KBM-7 (cell line): Measurements from ENCODE around the gene GALNT14.

Experiments
- DNase-seq: peaks from one replicate; pipeline ENCODE4 v3.0.0-alpha.2; 2015
- in situ Hi-C: fragments of 300-500 bp; cut with MboI; formaldehyde crosslinking; loops from 2 replicates; pipeline ENCODE4 v1.14.3; 2020; ENCODE audit warnings: low sequenced_read_pairs, low pct_unique_long_range_greater_than_20kb, mixed read lengths

GALNT14 gene

DNA sequence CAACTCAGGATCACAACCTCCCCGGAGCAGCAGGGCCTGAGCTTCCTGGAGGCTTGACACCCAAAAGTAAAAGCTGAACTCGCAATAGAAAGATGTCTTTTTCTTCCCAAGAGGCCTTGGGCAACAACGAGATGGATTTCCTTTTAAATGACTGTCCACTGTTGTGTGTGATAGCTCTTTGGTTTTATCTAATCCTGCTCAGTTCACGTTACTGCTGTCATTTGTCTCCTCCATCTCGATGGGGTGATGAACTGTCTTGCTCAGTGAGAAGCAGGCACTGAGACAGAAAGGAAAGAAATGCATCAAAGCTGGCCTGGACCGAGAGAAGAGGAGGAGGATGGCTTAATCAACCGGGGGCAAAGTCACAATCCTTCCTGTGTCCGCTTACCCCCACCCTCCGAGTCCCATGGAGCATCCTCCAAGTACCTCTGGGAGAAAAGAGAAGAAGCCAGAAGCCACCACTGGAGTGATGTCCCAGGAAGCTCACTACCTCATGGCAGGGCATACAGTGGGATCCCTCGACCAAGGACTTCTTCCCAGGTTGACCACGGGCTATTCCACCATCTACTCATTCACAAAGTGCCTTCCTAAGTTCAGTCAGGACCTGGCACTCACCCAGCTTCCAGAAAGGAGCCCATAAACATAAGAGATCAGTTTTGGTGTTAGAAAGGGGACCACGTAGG, 68.5 kb downstream of the GALNT14 start:
- DNase-seq: no peak
- in situ Hi-C loops: no loop called here

DNA sequence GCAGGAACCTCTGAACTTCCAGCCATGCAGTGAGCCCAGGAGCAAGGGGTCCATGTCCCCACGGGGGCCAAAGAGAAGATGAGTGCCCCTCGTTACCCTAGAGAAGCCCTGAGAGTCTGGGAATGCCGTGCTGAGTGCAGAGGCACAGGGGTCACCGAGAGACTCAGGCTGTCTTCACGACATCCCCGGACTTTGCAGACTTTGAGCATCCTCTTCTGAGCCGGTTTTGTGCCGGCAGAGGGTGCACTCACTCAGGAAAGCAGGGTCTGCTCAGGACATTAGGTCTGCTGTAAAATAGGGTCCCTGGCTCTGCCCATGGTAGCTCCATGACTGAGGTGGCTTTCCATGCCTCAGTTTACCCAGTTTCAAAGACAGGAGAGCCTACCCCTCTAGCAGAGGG, 71.0 kb downstream of the GALNT14 start:
- in situ Hi-C loops: no loop called here
- DNase-seq: no peak

DNA sequence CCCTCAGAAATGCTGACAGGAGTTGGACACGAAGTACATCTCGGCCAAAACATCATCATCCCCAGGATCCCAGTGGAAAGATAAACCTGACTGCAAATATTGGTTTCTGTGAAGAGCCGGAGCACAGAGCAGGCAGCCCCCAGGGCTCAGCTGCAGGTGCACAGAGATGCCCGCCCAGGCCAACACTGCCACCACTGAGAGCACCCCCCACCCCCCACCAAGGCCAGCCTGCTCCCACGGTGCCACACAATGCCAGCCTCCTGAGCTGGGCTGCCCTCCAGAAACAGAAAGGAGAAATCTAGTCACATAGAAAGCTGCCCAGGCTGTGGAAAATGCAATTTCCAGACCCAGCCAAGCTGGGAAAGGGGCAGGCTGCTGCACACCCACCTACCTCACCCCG, 71.7 kb downstream of the GALNT14 start:
- in situ Hi-C loops: no loop called here
- DNase-seq: no peak

DNA sequence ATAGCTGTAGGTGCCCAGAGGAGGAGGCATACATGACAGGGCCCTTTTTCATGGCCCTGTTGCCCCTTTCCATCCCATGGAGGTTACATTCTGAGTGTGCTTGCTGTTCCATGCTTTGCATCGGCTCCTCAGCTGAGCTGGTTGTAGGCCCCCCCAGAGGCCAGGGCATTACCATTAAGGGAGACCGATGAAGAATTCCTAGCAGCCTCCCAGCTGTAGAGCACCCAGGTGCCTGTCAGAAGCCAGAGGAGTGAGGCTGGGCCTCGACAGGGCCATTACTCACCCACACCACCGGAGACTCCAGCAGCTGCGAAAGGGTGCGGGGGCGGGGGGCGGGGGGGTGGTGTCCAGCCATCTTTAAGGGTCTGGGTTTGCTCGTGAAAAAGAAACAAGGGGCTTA, 72.2 kb downstream of the GALNT14 start:
- DNase-seq: no peak
- in situ Hi-C loops: no loop called here

DNA sequence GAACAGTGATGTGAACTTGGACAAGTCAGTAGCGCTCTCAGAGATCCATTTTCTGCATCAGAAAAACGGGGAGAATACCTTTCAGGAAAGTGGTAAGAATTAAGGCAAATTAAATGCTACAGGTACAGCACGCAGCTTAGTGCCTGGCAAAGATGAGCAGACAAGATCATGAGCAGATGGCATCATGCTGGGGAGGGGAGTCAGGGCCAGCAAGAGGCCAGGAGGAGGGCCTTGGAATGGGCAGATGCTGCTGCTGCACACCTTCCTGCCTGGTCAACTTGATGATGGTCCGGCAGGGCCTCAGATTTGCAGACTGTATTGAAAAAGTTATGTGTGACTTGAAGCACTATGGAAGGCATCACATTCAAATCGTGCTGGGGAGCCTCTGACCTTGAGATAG, 72.9 kb downstream of the GALNT14 start:
- in situ Hi-C loops: no loop called here
- DNase-seq: no peak

DNA sequence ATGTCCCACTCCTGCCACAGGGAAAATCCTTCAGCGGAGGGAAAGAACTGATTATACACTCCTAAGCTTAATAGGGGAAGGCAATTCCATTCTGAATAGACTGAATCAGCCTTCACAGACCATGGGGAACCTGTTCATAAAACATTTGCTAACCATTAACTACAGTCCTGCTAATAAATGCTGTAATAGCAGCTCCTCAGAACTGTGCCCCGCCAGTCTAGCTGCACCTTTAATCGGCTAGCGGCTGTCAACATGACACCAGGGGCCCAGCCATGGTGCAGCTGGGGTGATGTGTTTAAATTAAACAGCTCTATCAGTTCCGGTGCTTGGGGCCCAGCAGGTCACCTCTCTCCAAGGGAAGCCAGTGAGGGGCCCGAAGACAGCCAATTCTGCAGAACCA, 77.8 kb downstream of the GALNT14 start:
- in situ Hi-C loops: no loop called here
- no peak for DNase-seq

DNA sequence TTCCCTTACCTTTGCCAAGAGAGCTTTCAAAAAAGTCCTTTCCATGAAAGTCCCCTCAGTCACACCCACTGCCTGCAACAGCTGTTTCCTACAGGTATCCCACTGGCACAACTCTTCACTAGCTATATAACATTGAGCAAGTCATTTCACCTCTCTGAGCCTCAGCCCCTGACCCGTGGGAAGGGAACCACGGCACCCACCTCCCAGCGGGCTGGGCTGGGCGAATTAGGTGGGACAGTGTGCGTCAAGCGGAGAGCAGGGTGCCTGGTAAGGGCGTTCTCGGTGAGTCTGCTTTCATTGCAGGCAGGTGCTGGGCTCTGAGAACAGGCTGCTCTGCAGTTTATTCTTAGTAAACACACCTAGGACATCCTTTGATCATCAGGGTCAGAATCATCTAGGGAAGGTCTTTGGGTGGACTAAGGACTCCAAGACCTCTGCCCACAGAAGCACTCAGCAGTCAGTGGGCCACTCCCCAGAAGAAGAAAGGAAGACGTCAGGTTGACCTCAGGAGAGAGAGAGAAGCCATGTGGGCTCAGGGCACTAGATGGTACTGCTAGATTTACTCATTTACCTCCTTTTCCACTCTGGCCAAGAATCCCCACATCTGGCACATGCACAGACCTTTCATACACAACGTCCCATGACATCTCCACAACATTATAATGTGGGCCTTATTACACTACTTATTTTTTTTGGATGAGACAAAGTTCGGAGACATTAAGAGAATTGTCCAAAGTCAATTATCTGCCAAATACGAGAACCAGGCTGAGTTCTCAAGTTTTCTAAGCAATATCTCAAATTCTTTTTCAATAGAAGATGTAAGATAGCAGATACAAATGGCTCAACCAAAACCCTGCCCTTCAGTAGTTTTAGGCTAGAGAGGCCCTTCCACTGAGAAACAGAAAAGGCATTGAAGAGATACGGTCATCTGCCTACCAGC, 79.9 kb downstream of the GALNT14 start:
- DNase-seq: no peak
- in situ Hi-C loops: no loop called here

DNA sequence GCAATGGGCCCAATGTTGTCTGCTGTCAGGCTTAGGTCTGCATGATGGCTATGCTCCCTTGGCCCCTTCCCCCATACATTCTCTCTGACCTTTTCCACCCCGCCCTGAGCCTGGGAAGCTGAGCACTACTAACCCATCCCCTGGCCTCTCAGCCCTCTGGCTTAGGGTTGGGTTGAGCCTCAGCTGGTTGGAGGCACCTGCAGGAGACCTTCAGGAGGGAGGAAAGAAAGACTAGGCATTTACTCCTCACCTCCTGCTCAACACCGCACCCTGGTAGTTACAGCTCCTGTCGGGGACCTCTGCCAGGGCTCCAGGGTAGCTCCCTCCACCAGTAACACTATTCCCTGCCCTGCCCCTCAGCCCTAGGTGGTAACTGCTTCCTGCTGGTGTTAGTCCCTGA, 80.5 kb downstream of the GALNT14 start:
- in situ Hi-C loops: no loop called here
- DNase-seq: no peak

DNA sequence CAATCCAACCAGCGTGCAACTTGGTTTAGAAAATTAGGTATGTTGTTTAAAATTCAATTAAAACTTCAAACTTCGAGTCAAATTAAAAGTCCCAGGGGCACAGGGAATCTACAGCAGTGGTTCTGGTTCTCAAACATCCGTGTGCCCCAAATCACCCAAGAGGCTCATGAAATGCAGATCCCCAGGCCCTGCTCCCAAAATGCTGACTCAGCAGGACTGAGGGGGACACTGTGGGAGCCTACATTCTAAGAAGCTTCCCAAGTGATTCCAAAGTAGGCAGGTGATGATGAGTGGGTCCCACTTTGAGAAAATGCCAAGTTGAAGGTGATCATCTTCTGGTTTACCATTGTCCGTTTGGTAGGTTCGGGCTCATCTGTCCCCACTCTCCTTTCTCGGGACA, 82.3 kb downstream of the GALNT14 start:
- DNase-seq: no peak
- in situ Hi-C loops: no loop called here

DNA sequence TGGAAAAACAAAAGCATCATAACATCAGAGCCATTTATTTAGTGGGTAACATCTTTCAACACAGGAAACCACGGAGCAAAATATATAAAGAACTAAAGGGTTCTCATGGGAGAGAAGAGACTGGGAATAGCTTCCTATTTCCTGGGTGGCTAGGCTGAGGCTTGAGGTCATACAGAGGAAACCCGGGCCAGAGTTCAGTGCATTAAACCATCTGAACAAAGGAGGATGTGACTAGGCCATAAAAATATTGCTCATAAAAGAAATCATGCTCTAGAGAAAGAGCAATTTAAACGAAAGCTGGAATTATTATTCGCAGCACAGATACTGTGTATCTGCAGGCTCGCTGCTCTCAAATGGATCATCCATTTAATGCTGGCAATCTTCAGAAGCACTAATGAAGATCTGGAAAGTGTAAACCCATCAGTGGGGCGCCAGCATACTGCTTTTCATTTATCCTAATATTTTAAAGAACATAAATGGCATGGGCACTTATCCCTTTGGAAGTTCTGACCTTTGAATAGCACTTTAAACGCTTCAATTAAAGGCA, 83.3 kb downstream of the GALNT14 start:
- no peak for DNase-seq
- in situ Hi-C loops: no loop called here

DNA sequence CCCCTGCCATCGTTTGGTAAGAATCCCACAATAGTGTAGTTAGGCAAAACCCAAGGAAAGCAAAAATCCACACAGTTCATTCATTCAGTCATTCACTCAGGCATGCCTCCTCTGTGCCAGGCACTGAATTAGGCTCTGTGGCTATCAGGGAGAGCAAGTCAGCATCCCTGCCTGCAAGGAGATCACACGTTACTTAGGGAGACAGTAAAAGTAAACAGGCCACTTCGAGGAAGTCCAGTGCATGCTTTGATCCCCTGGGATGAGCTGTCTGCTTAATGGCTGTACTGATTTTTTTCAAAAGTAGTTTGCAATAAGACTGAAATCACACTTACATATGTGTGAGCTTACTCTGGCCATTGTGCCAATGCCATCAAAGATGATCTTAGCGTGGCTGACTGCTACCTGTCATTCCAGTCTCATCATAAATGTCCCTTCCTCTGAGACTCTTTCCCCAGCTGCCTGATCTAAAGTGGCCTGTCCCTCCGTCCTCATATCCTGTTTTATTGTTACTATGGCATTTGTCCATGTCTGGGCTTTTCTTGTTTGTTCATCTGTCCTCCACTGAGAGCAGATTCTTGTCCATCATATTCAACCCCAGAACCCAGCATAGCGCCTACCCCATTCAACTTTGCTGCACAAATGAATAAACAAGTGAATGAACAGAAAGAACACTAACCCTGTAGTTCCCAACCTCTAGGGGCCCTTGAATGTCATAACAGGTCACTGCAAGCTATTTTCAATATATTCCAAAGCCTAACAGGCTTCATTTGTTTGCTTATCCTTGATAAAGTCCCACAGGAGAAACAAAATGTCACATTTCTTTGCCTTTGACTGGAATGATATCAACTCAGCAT, 84.1 kb downstream of the GALNT14 start:
- in situ Hi-C loops: no loop called here
- DNase-seq: no peak

DNA sequence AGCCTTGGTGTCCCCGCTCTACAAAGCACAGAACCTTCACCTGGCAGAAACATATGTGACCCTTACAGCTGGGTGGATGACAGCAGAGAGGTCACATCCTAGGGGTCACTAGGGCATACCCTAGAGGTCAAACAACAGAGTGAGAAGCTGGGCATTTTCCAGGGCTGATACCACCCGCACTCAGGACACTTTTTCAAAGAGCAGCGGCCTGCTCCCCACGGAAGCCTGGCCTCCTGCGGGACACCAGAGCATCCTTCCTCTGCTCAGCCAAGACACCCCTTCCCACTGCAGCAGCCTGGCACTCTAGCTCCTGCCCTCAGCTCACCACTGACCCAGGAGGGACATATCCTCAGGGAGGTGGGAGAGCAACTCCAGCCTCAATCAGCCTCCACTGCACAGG, 86.0 kb downstream of the GALNT14 start:
- no peak for DNase-seq
- in situ Hi-C loops: no loop called here

DNA sequence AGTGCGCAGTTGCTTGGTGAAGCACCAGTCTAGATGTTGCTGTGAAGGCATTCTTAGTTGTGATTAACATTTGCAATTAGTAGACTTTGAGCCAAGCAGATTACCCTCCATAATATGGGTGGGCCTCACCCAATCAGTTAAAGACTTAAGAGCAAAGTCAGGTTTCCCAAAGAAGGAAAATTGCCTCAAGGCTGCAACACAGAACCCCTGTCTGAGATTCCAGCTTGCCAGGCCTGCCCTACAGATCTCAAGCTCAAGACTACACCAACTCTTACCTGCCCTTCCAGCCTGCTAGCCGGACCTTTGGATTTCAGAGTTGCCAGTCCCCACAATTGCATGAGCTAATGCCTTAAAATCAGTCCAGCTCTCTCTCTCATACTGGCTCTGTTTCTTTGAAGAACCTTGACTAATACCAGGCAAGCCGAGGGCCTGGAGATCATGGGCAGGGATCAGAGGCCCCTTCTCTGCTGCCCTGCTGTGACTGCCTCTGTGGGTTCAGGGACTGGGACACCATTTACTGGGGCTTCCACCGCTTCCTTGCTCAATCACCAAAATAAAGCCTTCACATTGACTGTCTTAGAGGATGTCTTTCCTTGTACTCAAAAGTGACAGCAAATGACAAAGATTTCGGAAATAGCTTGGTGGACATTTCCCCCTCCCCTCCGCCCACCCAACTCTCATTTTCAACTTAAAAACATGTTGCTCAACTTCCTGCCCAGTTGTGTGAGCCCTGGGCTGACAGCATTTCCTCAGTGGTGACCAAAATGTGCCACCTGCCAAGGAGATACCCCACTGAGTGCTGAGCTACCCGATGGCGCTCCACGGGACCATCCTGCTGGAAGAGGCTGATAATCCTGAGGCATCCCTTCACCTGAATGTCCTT, 86.7 kb downstream of the GALNT14 start:
- in situ Hi-C loops: no loop called here
- DNase-seq: peak; percentile 65

DNA sequence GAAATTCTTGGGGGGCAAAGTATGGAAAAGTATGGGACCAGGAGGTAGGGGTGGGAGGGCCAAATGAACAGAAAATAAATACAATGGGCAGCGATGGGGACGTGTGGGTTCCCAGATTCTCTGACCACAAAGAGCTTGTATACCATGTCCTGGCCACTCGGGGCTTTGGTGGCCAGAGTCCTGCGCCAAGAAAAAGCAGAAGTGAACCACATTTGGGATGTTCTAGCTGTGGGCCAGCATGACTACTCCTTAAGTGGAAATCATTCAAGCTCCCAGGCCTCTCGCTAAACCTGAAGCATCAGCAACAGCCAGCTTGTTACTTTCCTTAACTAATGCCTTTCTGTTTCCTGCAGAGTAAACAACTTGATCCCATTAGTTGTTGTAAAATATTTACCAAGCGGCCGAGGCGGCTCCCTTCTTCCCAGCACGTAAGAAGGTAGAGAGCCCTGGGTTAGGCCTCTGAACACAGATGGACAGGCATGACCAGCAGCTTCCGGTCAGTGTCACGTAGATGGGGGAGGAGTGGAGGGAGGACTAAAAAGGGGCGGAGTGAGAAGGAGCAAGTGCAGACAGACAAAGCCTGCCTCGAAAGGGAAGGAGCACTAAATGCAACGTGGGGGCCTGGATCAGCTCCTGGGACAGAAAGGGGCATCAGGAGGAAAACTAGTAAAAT, 88.2 kb downstream of the GALNT14 start:
- peak; percentile 30 for DNase-seq
- in situ Hi-C loops: no loop called here

DNA sequence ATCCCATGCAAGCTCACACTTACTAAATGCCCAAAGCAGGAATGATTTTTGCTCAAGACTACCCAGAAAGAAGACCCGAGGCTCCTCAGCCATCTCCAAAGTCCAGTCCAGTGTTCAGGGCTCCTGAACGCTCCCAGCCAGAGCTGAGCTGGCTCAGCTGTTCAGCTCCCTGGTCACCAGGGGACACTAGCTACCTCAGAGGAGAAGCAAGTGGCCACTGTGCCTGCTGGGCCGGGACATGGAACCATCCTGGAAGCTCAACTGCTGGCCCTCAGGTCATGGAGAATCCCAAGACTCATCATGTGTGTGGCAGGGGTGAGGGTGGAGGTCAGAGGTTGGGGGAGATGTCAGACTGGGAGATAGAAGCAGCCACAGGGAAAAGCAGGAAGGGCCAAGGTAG, 89.0 kb downstream of the GALNT14 start:
- in situ Hi-C loops: no loop called here
- no peak for DNase-seq

DNA sequence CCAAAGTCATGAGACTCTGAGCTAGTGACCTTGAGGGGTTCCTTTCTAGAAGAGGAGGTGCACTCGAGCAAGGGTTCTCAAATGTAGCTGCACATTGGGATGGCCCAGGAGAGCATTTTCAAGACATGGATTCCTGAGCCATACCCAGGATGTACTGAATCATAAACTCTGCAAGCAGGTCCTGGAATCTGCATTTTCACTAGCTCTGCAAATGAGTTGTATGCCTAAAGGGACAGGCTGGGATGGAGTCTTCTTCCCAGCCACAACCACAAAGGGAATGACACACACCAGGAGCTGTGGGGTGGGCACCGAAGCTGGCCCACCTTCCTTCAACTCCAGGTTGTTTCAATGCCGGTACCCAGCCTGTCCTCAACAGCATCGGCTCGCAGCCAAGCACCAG, 90.6 kb downstream of the GALNT14 start:
- in situ Hi-C loops: no loop called here
- DNase-seq: no peak

DNA sequence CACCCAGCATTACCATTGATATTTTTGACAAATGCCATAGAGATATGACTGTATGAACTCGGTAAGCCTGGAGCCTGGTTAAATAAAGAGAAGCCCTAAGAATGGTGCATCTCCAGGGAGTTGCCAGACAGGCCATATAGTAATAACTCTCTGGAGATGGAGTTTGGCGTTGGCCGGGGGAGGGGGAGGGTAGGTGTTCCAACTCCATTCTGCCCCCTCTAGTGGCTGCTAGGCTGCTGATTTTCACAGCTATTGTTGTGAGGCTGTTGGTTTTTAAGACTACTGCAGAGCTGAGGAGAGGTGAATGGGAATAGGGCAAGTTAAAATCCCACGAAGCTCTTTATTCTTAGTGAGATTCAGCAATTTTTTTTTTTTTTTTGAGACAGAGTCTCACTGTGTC, 99.9 kb downstream of the GALNT14 start:
- no peak for DNase-seq
- in situ Hi-C loops: no loop called here

DNA sequence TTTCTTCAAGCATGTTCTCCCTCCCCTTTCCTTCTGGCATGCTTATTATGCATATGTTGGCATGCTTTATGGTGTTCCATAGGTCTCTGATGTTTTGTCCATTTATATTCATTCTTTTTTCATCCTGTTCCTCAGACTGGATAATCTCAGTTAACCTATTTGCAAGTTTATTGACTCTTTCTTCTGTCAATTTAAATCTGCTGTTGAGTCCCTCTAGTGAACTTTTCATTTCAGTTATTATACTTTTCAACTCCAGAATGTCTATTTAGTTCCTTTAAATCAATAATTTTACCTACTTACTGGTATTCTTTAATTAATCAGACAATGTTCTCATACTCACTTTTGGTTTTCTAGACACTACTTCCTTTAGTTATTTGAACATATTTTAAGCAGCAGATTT, 101.2 kb downstream of the GALNT14 start:
- in situ Hi-C loops: no loop called here
- DNase-seq: peak; percentile 23
